HCT116 (cell line): ENCODE results near the gene PRM3.

ENCODE experiments used
- CEBPB ChIP-seq: IDR thresholded peaks from 2 replicates; pipeline ENCODE4 v1.6.1; 2012; ENCODE audit warnings: low read depth
- EZH2 ChIP-seq: fragments of 200-600 bp; sonication (generic); IDR thresholded peaks from 2 replicates; pipeline ENCODE4 v1.6.1; 2017; ENCODE audit warnings: antibody characterized with exemption, mixed run types
- POLR2AphosphoS5 ChIP-seq: IDR thresholded peaks from 2 replicates; pipeline ENCODE4 v1.6.1; 2011; ENCODE audit warnings: mild to moderate bottlenecking, low read depth, low read length, moderate library complexity

- 0 out of 2 replicates have a peak, but pooled peaks have one; percentile 33 for TF ChIP-seq POLR2AphosphoS5
- TF ChIP-seq EZH2: no peak
- TF ChIP-seq CEBPB: no peak
These were observed 39.5 kb upstream of the PRM3 start for GRCh38 chr16:11312718-11313492.
